Muscle layer of colon (tissue), 2 donors: ENCODE data around the gene PGLYRP3.
"Not testable (repeated sequence)": the region's sequence is repeated elsewhere in the genome, so short reads cannot be mapped to it uniquely, and the experiment has no call there.

ENCODE experiments used
- H3K27ac ChIP-seq: one replicate; pipeline ENCODE4 v1.7.0; 2013; ENCODE audit warnings: low read depth, mild to moderate bottlenecking, low read length, moderate library complexity
- H3K27me3 ChIP-seq, 2 donors: one replicate each; pipeline ENCODE4 v1.7.0; 2013; ENCODE audit warnings: low read length in 2 of 2, mild to moderate bottlenecking in 2 of 2; ENCODE audit not compliant: insufficient read depth in 2 of 2, control insufficient read depth in 1 of 2
- H3K36me3 ChIP-seq: one replicate; pipeline ENCODE4 v1.7.0; 2013; ENCODE audit warnings: mild to moderate bottlenecking, low read length; ENCODE audit not compliant: insufficient read depth
- H3K4me1 ChIP-seq: one replicate; pipeline ENCODE4 v1.7.0; 2013; ENCODE audit warnings: mild to moderate bottlenecking, low read length; ENCODE audit not compliant: insufficient read depth
- H3K4me3 ChIP-seq, 2 donors: one replicate each; pipeline ENCODE4 v1.7.0; 2013; ENCODE audit warnings: low read length in 2 of 2, low read depth in 1 of 2, mild to moderate bottlenecking in 1 of 2, moderate library complexity in 1 of 2
- H3K9ac ChIP-seq: one replicate; pipeline ENCODE4 v1.7.0; 2013; ENCODE audit warnings: low read length
- H3K9me3 ChIP-seq: one replicate; pipeline ENCODE4 v1.7.0; 2013; ENCODE audit warnings: mild to moderate bottlenecking, low read length
- donor health status: abdominal sarcoma.
- donor health status: Adenocarcinoma of cecum.

The PGLYRP3 gene

DNA sequence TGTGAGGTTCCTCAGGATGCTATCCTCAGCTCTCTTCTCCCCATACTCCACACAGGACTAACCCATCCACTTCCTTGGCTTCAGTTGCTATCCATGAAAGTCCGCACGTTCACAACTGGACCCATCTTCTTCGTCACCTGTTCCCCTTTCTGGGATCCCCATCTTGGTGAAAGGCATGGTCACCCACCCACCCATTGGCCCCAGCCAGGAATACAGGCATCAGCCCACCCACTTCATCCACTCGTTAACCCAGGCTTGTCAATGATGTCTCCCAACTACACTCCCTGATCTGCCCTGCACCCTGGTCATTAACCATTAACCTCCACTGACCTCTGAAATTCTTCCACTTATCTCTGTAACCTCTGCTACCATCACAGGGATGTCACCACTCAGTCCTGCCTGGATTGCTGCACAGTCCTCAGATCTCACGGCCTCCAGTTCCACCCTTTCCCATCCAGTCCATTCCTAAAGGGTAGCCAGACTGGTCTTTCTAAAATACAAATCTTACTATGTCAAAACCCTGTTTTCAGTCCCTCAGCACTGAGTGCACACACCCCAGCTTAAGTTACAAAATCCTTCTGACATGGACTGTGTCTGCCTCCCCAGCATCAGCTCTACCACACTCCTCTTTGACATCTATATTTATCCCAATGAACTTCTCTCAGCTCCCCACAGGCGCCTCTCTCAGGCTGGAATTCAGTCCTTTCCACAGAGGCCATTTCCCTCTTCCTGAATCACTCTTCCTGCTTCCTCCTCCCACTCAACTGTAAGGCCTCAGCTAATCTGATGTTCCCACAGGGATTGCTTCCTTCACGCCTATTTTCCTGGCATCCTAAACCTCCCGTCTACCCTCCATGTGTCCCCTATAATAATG, 25.5 kb upstream of the PGLYRP3 start:
- H3K9me3 ChIP-seq = no peaks in the 10 kb centered on the region
- H3K27ac ChIP-seq = no peak overlapping the region
- H3K4me3 ChIP-seq = no peak overlapping the region
- no peaks in the 10 kb centered on the region for H3K4me1 ChIP-seq
- H3K27me3 ChIP-seq = no peaks in the 10 kb centered on the region
- H3K36me3 ChIP-seq = no peaks in the 10 kb centered on the region
- H3K9ac ChIP-seq = no peak overlapping the region

GRCh38 chr1:153336650-153337049, 23.9 kb upstream of the PGLYRP3 start:
- no peaks in the 10 kb centered on the region for H3K4me1 ChIP-seq

GRCh38 chr1:153333902-153334301, 21.1 kb upstream of the PGLYRP3 start:
- Histone ChIP-seq H3K4me3 (no peak overlapping the region), H3K36me3 (no peaks in the 10 kb centered on the region), H3K9me3 (no peaks in the 10 kb centered on the region), H3K27me3 (no peaks in the 10 kb centered on the region), H3K27ac (no peak overlapping the region), H3K9ac (no peak overlapping the region), H3K4me1 (no peaks in the 10 kb centered on the region)

More at GRCh38 chr1:153336650-153337049, 23.9 kb upstream of the PGLYRP3 start:
- Histone ChIP-seq H3K9ac (no peak overlapping the region), H3K9me3 (no peaks in the 10 kb centered on the region), H3K4me3 (no peak overlapping the region), H3K27me3 (no peaks in the 10 kb centered on the region), H3K36me3 (no peaks in the 10 kb centered on the region), H3K27ac (no peak overlapping the region)

GRCh38 chr1:153324912-153325311, 12.2 kb upstream of the PGLYRP3 start:
- H3K9me3 ChIP-seq = peaks cover 13% of the 10 kb centered on the region

DNA sequence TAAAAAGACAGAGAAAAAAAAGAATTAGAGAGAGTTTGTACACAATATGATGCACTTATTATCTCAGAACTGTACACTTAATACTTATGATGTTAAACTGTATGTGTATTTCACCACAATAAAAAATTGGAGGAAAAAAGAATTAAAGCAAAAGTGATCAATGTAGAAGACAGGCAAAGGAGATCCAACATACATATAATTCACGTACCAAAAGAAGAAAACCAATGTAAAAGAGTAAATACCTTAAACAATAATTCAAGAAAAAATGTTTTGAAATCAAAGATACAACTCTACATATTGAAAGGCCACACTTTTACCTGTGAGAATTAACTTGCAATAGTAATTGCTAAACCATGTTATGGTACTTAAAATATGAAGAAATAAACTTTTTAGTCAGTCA, 9.8 kb upstream of the PGLYRP3 start:
- Histone ChIP-seq H3K27me3 (no peaks in the 10 kb centered on the region), H3K36me3 (no peaks in the 10 kb centered on the region), H3K4me1 (no peaks in the 10 kb centered on the region), H3K9me3 (peaks cover 13% of the 10 kb centered on the region), H3K4me3 (no peak overlapping the region), H3K27ac (no peak overlapping the region), H3K9ac (no peak overlapping the region)

More at GRCh38 chr1:153324912-153325311, 12.2 kb upstream of the PGLYRP3 start:
- Histone ChIP-seq H3K36me3 (no peaks in the 10 kb centered on the region), H3K4me1 (no peaks in the 10 kb centered on the region), H3K27ac (no peak overlapping the region), H3K27me3 (no peaks in the 10 kb centered on the region), H3K9ac (no peak overlapping the region), H3K4me3 (no peak overlapping the region)

DNA sequence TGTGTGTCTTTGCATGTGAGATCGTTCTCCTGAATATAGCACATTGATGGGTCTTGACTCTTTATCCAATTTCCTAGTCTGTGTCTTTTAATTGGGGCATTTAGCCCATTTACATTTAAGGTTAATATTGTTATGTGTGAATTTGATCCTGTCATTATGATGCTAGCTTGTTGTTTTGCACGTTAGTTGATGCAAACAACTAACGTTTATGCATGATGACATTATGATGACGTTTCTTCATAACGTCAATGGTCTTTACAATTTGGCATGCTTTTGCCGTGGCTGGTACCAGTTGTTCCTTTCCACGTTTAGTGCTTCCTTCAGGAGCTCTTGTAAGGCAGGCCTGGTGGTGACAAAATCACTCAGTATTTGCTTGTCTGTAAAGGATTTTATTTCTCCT, 5.4 kb upstream of the PGLYRP3 start:
- H3K36me3 ChIP-seq, H3K4me3 ChIP-seq, H3K27ac ChIP-seq, H3K4me1 ChIP-seq, H3K27me3 ChIP-seq, H3K9ac ChIP-seq: not testable (repeated sequence)
- peaks cover 13% of the 10 kb centered on the region for H3K9me3 ChIP-seq

- H3K9me3 ChIP-seq, H3K4me3 ChIP-seq, H3K27me3 ChIP-seq, H3K27ac ChIP-seq, H3K36me3 ChIP-seq, H3K4me1 ChIP-seq, H3K9ac ChIP-seq: not testable (repeated sequence)
These were observed 3.3 kb upstream of the PGLYRP3 start for GRCh38 chr1:153316013-153316412.

DNA sequence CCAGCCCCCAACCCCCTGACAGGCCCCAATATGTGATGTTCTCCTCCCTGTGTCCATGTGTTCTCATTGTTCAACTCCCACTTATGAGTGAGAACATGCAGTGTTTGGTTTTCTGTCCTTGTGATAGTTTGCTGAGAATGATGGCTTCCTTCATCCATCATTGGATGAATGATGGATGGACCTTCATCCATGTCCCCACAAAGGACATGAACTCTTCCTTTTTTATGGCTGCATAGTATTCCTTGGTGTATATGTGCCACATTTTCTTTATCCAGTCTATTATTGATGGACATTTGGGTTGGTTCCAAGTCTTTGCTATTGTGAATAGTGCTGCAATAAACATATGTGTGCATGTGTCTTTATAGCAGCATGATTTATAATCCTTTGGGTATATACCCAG, 1.6 kb upstream of the PGLYRP3 start:
- not testable (repeated sequence) for H3K9ac ChIP-seq, H3K4me3 ChIP-seq

GRCh38 chr1:153313288-153313687, 536 bp upstream of the PGLYRP3 start:
- no peak overlapping the region for H3K27ac ChIP-seq
- no peaks in the 10 kb centered on the region for H3K9me3 ChIP-seq
- H3K9ac ChIP-seq = no peak overlapping the region
- no peaks in the 10 kb centered on the region for H3K27me3 ChIP-seq
- H3K4me1 ChIP-seq = no peaks in the 10 kb centered on the region
- H3K4me3 ChIP-seq = no peak overlapping the region
- no peaks in the 10 kb centered on the region for H3K36me3 ChIP-seq

More for the DNA sequence above, 1.6 kb upstream of the PGLYRP3 start:
- not testable (repeated sequence) for H3K27me3 ChIP-seq, H3K36me3 ChIP-seq, H3K9me3 ChIP-seq, H3K27ac ChIP-seq, H3K4me1 ChIP-seq

DNA sequence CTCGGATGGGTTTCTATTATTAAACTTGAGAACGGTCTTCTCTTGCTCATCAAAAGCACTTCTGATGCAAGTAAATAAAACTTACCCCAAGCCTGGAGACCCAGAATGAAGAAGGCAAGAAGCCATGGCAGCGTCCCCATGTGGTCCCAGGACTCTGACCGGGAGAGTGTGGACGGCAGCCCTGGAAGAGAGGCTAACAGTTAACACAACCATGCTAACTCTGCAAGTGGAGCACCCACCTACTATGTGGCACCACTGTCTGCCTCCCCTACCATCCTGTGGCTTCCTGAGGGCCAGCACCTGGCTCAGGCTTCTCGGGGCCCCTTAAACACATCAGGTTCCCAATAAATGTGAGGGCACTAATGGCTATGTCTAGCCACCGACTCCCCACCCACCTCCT, 2.2 kb downstream of the PGLYRP3 start:
- Histone ChIP-seq H3K27ac (no peak overlapping the region), H3K9ac (no peak overlapping the region), H3K4me3 (no peak overlapping the region), H3K9me3 (no peaks in the 10 kb centered on the region), H3K27me3 (no peaks in the 10 kb centered on the region), H3K36me3 (no peaks in the 10 kb centered on the region), H3K4me1 (no peaks in the 10 kb centered on the region)

- no peaks in the 10 kb centered on the region for H3K27me3 ChIP-seq
- no peak overlapping the region for H3K9ac ChIP-seq
- H3K4me3 ChIP-seq = no peak overlapping the region
- no peak overlapping the region for H3K27ac ChIP-seq
- H3K36me3 ChIP-seq = no peaks in the 10 kb centered on the region
- H3K9me3 ChIP-seq = no peaks in the 10 kb centered on the region
- no peaks in the 10 kb centered on the region for H3K4me1 ChIP-seq
These were observed 3.3 kb downstream of the PGLYRP3 start for GRCh38 chr1:153309441-153309840.

GRCh38 chr1:153308540-153308939, 4.2 kb downstream of the PGLYRP3 start:
- Histone ChIP-seq H3K27me3 (no peaks in the 10 kb centered on the region), H3K36me3 (no peaks in the 10 kb centered on the region), H3K4me3 (no peak overlapping the region), H3K4me1 (no peaks in the 10 kb centered on the region), H3K27ac (no peak overlapping the region), H3K9me3 (no peaks in the 10 kb centered on the region), H3K9ac (no peak overlapping the region)
